Right ventricle myocardium superior (tissue), 1 donor: ENCODE results near the gene KRT83. TPM values are rescaled to one million over a fixed set of nuclear protein-coding genes. Genes with fewer than 3 reads are reported as not detected.

Experiments
- ATAC-seq: fragments of 200-7000 bp; cut with Tn5 transposase; one replicate; pipeline ENCODE4 v1.9.1; 2020; ENCODE audit warnings: mild to moderate bottlenecking; ENCODE audit not compliant: poor library complexity
- DNase-seq: peaks from one replicate; pipeline ENCODE4 v3.0.0-alpha.2; 2020
- intact Hi-C: fragments of 100-400 bp; cut with DNase I; formaldehyde crosslinking; loops from one replicate; pipeline ENCODE4 v1.11.2; 2022
- total RNA-seq: library from RNA; stranded (reverse); fragmentation: NEBNext Ultra II Directional; extraction: Animal tissue kit (Norgen Biotek cat#: 25700); gene quantifications from one replicate; pipeline ENCODE4 v1.2.1, GENCODE V29; 2021
- donor health status: DM: no; HTN: yes; CAD: no; lungs with severe emphysema.

The KRT83 gene
- total RNA-seq, 1 donor from 2014 or later: not detected

DNA sequence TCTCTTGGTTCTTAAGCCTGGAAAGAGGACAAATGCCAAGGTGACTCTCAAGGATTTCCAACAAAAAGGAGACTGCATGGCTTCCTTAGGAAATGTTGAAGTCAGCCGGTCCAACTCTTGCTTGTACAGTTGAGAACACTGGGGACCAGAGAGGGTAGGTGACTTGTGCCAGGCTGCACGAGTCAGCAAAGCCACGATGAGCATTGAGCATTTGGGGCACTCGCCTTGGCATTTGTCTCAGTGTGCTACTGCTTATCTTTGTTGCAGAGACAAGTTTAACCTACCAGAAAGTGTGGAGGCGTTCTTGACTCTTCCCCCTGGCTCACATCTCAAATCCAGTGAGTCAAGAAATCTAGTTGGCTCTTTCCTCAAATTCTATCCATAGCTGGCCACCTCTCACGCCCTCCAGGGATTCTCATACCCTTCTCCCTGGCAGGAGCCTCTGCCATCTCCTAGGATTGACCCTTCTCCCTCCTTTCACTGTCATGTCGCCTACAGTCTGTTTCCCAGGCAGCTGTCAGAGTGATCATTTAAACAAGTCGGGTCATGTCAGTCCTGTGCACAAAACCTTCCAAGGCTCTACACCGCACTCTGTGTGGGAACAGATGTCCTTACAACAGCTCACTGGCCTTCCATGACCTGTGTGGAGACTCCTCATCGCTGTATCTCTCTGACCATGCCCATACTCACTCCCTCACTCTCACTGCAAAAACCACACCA, 17.2 kb upstream of the KRT83 start:
- intact Hi-C loops: no loop called here
- ATAC-seq (no peak), DNase-seq (no peak)

DNA sequence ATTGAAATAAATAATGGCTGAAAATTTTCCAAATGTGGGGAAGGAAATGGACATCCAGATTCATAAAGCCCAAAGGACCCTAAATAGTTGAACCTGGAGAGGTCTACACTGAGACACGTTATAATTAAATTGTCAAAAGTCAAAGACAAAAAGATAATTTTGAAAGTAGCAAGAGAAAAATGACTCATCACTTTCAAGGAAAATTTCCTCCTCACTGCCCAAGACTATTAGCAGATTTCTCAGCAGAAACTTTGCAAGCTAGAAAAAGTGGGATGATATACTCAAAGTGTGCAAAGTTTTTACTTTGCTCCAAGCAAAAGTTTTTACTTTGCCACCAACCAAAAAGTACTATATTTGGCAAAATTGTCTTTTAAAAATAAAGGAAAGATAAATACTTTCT, 15.9 kb upstream of the KRT83 start:
- no peak for ATAC-seq
- intact Hi-C loops: no loop called here
- DNase-seq: no peak

DNA sequence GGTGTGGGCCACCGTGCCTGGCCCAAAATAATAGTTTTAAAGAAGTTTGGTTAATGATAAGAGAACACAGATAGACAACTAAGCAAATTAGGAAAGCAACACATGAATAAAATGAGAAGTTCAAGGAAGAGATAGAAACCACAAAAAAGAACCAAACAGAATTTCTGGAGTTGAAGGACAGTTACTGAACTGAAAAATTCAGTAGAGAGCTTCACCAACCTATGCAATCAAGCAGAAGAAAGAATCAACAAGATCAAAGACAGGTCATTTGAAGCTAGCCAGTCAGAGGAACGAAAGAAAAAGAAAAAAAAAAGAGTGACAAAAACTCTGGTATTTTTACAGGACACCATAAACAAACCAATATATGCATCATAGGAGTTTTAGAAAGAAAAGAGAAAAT, 15.4 kb upstream of the KRT83 start:
- ATAC-seq (no peak), DNase-seq (no peak)
- intact Hi-C loops: no loop called here

DNA sequence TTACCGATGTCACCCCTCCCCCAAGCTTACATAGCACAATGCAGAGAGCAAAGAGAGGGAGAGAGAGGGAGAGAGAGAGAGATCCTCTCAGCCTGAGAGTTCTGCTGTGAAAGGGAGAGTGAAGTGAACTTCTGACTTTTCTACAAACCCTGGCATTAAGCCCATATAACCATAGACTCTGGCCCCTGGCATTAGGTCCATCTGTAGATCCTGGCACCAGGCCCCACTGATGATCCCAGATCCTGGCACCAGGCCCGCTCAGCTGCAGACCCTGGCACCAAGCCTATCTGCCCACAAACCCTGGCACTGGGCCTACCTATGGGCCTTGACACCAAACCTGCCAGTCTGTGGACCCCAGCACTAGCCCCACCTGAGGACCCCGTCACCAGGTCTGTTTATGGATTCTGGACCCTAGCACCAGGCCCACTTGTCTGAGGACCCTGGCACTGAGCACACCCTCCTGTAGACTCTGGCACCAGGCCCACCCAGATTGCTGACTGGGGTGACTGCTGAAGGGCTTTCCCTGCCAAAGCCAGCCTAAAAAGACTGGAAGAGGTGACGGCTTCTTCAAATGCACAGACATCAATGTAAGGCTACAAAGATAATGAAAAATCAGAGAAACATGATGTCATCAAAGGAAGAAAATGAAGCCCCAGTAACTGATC, 14.5 kb upstream of the KRT83 start:
- no peak for ATAC-seq
- no peak for DNase-seq
- intact Hi-C loops: no loop called here

DNA sequence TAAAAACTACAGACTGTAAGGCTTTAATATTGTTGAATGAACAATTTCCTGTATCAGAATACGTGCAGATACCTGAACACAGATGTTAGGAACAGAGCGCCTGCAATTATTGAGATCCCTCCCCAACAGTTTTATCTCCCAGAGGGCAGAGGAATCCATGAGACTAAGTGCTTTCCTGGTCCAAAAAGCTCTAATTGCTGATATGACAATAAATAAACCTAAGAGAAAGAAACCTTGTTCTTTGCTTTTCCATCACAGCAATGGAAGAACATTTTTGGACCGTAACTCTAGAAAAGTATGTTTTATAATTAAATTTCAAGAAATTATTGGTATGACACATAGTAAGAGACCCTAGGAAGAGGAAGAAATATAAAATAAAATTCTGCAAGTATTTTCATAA, 13.0 kb upstream of the KRT83 start:
- no peak for ATAC-seq
- no peak for DNase-seq
- intact Hi-C loops: no loop called here

DNA sequence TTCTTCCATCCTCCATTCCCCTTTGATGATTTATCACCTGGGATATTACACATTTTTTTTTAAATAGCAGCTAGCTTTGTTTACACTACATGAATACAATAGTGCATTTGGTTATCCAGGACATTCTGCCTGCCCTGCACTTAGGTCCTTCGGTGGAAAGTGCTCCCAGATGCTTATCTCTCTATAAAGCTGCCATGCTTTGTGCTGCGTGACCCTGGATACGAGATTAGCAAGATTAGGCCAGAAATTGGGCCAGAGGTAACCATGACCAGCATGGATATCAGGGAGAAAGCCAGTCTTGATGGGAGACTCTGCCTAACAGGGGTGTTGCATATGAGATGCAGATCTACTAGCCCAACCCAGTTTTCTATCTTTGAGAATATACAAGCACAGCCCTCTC, 12.1 kb upstream of the KRT83 start:
- no peak for DNase-seq
- intact Hi-C loops: no loop called here

DNA sequence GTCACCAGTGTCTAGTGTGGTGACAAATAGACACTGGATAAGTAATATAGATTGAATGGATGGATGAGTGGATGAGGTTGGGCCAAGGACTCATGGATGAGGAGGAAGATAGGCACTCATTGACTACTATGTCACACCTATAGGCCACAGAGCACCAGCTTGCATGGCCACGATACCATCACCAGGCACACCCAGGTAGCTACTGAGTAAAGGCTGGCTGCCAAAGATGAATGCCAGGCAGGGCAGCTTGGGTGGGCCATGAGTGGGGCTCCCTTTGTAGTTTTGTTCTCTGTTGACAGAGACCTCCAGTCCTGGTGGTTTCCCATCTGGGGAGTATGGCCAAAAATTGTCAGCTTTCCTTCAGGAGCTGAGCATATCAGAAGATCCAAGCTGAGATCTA, 11.2 kb upstream of the KRT83 start:
- intact Hi-C loops: no loop called here
- DNase-seq (no peak), ATAC-seq (no peak)

More for the DNA sequence above, 12.1 kb upstream of the KRT83 start:
- ATAC-seq: no peak

DNA sequence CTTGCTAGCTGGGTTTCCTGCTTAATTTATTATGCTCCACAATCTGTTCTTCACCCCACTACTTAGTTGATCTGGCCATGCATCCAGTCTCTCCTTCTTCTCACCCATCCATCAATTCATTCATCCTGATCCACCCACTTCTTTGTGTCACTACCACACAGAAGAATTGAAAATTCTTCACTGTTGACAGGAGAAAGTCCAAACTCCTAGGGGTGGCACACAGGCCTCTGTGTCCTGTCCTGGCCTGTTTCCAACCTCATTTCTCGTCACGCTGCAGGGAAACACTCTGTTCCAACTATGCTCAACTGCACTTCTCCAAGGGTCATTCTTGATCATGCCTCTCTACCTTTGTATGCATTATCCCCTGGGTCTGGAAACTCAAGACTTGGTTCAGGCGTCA, 10.6 kb upstream of the KRT83 start:
- ATAC-seq (no peak), DNase-seq (no peak)
- intact Hi-C loops: no loop called here

DNA sequence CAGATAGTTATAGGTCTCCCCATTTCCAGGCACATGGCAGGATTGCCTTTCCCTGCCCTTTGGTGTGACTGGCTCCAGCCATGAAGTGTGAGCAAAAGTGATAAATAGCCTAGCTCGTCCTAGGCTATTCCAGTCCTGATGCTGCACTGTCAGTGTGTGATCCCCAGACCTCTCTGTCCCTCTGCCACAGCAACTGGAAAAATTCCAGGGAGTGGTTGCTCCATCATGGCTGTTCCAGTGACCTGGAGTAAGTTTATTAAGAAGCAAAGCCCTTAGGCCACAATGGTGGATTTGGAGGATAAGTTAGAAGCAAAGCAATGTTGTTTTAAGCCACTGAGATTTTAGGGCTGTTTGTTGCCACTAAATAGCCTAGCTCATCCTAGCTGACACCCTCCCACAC, 9.8 kb upstream of the KRT83 start:
- ATAC-seq (no peak), DNase-seq (no peak)
- intact Hi-C loops: no loop called here

DNA sequence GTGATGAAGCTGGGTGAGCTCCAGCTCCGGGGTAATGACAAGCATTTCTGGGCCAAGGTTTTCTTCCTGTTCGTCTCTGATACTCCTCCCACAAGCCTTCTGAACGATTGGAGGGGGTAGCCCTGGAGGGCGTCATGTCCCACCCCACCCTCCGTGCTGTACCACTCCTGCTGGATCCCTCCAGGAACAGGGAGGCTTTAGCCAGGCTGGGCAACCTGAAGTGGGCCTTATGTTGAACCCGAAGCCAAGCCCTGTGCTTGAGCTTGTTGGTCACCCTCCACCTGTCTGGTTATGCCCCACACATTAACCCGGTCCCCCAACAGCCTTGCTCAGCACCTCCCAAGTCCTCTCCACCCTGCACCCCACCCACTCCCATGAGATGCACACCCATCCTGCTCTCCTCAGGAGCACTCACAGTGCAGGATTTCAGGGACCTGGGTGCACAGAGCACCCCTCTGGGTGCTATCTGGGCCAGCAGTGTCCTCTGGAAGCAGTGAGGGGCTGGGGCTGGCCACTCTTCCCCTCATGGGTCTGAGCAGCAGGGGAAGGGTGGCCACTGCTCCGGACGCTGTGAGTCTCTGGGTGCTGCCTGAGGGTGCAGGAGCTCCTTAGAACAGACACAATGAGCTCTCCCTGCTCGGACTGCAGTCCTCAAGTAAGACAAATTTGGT, 6.8 kb upstream of the KRT83 start:
- ATAC-seq: peak; percentile 16
- intact Hi-C loops: loop anchor here (5.0 to 10.0 kb wide), 2 partner anchors 113 to 171 kb away; no protein-coding TSS in a partner anchor
- no peak for DNase-seq

DNA sequence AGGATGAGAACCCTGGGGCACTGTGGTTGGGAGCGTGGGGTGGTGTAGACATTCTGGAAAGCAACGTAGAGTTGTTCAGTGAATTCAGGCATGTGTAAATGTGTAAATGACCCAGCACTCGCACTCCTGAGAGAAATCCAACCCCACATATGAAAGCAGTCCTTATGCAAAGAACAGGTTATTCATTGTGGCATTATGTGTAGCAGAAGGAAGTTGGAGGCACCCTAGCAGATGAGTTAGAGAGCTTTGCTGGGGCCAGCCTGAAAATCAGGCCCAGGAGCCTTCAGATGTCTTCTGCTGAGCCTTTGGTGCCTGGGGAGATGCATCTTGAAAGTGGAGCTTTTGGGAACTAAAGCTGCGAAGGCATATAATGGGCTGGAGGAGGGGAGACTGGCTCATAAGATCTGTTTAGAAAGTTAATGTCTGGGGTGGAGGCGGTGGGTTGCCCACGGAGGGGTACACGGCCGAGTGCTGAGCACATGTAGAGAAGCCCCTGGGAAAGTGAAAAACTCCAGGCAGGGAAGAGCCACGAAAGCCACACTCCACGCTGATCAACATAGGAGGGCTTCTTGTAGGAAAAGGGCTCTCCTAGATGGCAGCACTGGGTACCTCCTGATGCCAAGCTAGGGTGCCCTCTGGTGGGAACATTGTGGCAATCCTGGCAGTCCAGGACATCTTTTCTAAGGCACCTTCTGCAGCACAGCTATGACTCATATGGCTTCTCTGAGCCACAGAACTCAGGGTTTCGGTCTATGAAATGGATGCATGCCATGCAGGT, 6.0 kb upstream of the KRT83 start:
- DNase-seq (peak; percentile 61), ATAC-seq (peak; percentile 93)
- intact Hi-C loops: loop anchor here (5.0 to 10.0 kb wide), 2 partner anchors 112 to 170 kb away; no protein-coding TSS in a partner anchor

DNA sequence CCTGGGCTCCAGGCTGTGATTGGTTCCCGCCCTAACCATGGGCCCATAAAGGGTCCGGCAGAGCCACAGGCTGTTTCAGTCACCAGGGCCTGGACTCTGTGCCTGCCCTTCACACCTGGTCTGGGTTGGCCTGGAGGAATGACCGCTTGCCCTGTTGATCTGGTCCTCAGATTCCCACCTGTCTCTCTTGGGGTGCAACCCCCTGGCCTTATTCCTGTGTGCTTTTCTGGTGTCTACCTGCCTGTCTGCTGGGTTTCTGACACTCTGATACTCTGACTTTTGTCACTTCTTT, 2.9 kb upstream of the KRT83 start:
- DNase-seq: no peak
- no peak for ATAC-seq
- intact Hi-C loops: loop anchor here (10.0 kb wide), 1 partner anchor 109 kb away; no protein-coding TSS in a partner anchor

DNA sequence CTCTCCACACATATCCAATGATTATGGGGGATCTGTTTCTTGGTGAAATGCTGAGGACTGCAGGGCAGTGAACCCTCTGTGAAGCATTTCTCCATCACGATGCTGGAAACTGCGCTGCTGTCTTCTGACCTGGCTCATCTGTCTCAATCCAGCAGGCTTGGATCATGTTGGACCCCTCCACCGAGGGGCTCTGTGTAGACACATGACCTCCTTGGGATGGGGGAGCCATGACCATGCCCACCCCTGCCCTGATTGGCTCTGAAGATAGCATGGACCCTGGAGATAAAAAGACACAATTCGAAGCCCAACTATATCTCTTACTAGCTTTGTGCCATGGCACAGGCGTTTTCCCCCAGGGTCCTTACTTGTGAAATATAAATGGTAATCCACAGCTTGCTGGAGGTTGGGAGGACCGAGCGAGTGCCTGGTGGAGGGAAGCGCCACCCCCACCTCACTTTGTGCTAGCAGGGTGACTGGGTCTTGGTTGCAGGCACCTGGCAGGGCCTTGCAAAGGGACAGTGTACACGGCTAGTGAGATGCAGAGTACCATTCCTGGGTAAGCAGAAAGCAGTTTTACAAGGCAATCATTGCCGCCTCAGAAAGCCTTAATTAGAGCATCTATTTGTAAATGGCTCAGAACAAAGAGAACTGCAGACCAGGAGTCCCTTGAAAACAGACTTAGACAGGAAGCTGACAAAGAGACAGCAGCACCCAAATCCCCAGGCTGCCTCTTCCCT, 2.4 kb upstream of the KRT83 start:
- ATAC-seq (no peak), DNase-seq (no peak)
- intact Hi-C loops: loop anchor here (10.0 kb wide), 1 partner anchor 109 kb away; no protein-coding TSS in a partner anchor

DNA sequence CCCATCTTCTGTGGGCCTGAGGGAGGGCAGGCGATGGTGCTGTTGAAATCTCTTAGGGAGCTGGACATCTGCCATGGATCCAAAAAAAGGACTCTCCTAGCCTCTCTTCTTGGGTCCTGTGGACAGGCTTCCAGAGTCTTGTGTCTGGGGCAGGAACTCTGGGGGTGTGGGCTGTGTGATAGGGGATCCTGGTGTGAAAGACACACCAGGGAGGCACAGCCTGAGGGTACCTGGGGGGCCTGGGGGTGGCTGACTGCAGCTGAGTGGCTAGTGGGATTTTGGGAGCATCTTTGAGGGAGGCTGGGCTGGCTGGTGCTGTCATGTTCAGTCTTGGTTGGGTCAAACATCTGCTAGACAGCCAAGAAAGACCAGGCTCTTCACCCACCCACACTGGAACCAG, 1.8 kb upstream of the KRT83 start:
- intact Hi-C loops: loop anchor here (10.0 kb wide), 1 partner anchor 108 kb away; no protein-coding TSS in a partner anchor
- no peak for DNase-seq
- no peak for ATAC-seq

DNA sequence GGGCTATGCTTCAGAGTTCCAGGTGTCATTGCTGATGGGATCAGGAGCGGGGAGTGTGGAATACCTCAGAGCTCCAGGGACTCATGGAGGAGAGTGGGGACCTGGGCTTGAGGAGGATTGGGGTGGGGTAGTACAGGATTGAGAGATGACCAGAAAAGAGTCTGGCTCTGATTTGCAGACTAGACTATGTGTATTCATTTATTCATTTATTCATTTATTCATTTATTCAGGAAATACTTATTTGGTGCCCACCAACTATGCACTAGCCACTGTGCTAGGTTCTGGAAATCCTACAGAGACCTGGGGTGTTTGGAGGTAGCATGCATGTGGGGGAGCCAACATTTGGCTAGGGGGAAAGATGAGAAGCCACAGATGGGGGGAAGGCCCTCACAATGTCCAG, 871 bp upstream of the KRT83 start:
- intact Hi-C loops: loop anchor here (10.0 kb wide), 1 partner anchor 107 kb away; no protein-coding TSS in a partner anchor
- ATAC-seq (no peak), DNase-seq (no peak)

DNA sequence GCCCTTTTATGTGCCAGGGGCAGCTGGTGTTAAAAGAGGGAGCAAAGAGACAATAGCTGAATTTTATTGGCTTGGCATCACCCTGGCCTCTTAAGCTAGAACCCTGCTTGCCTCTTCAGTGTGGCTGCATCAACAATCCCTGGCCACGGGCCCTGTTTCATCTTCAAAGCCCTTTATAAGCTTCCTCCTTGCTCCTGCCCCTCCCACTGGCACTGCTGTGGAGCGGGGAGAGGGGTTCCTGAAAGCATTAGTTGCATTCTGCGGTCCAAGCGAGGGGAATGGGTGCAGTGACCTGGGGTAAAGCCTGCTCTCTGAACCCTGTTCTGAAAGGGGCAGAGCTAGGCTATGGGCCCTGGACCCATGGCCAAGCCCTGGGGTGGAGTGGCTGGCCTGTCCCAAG, 220 bp upstream of the KRT83 start:
- ATAC-seq (no peak), DNase-seq (no peak)
- intact Hi-C loops: loop anchor here (10.0 kb wide), 1 partner anchor 107 kb away; no protein-coding TSS in a partner anchor

DNA sequence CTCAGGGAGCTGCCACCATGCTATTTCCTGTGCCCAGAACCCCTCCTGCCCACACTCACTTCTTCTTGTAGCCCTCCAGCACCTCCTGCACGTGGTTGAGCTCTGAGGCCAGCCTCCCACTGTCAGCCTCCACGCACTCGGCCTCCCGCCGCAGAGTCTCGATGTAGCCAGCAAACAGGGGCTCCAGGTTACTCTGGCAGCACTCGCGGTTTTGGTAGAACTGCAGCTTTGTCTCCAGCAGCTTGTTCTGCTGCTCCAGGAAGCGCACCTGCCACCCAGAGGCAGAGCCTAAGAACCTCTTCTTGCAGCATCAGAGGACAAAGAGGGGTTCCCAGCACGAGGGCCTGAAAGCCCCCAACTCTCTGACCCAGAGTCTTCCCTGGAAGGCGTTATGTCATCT, 2.1 kb downstream of the KRT83 start:
- intact Hi-C loops: no loop called here
- ATAC-seq (no peak), DNase-seq (no peak)

DNA sequence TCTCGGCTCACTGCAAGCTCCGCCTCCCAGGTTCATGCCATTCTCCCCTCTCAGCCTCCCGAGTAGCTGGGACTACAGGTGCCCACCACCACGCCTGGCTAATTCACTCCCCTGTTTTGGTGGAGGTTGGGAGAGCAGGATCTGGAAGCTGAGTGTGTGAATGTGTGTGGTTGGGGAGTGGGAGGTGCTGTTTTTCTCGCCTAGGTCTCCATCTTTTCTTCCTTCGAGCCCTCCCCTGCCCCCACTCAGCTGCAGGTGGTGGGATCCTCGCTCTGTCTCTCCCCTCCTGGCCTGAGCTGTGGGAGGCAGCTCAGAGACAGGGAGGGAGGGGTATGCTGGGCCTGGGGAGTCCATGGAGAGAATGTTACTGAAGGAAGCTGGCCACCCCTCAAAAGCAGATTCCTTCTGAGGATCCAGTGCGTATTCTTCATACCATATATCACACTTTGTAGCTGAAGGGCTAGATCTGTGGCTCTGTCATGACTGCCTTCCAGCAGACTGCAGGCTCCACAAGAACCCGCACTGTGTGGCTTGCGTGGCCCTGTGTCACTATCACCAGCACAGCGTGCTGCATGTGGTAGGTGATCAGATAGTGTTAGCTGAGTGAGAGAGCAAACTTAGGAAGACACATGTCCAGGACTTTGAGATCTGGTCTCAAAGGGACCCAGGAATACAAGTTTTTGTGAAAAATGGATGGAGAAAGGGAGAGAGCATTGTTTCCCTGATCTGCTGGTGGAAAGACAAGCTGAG, 2.8 kb downstream of the KRT83 start:
- no peak for DNase-seq
- no peak for ATAC-seq
- intact Hi-C loops: no loop called here
